ENCODE results near the gene KISS1R. TPM values are rescaled to one million over a fixed set of nuclear protein-coding genes. Genes with fewer than 3 reads are reported as not detected.

Gene KISS1R
- total RNA-seq, 1 donor: 1.3 TPM

- peak in 1 of 3 donors; percentile 44 for DNase-seq (ENCODE audit: low read depth in 2 of 3, low spot score in 2 of 3)
These were observed 47.9 kb downstream of the KISS1R start for GRCh38 chr19:964761-965694.

DNA sequence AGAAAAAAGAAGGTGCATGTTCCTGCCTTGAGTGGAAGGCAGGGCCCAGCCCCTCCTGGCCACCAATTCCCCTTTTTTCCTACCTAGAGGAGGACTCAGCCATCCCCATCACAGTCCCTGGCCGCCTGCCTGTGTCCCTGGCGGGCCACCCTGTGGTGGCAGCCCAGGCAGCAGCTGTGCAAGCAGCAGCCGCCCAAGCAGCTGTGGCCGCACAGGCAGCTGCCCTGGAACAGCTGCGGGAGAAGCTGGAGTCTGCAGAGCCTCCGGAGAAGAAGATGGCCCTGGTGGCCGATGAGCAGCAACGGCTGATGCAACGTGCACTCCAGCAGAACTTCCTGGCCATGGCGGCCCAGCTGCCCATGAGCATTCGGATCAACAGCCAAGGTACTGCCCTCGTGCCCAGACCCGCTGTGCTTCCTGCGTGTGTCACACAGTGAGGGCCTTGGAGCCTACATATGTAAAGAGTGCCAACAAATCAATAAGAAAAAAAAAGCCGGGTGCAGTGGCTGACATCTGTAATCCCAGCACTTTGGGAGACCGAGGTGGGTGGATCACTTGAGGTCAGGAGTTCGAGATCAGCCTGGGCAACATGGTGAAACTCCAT, 49.5 kb downstream of the KISS1R start:
- no peak for DNase-seq (ENCODE audit: low read depth in 2 of 3, low spot score in 2 of 3)

Small RNAs within 50 kb of the gene (small RNA-seq; reads per million reads assigned to genes)
- 9.2 reads per million, percentile 92 among the genes with 10 or more reads in this experiment for gene RNU6-9

Other genes with a start within 250 kb of the KISS1R start
- gene FSTL3, start 240.9 kb upstream of the KISS1R start, total RNA-seq: 7.5 TPM
- 829 TPM for gene PRSS57, start 221.9 kb upstream of the KISS1R start, total RNA-seq
- gene PALM, start 208.4 kb upstream of the KISS1R start, total RNA-seq: 15.6 TPM
- 0.27 TPM for gene MISP, start 166.2 kb upstream of the KISS1R start, total RNA-seq
- 348 TPM for gene PTBP1, start 119.9 kb upstream of the KISS1R start, total RNA-seq
- gene PLPPR3, start 95.4 kb upstream of the KISS1R start, total RNA-seq: 5.9 TPM
- gene AZU1, start 89.5 kb upstream of the KISS1R start, total RNA-seq: 5.4 TPM
- 34.7 TPM for gene PRTN3, start 76.3 kb upstream of the KISS1R start, total RNA-seq
- 11.0 TPM for gene ELANE, start 65.0 kb upstream of the KISS1R start, total RNA-seq
- 9.4 TPM for gene CFD, start 57.7 kb upstream of the KISS1R start, total RNA-seq
- 78.4 TPM for gene MED16, start 24.1 kb upstream of the KISS1R start, total RNA-seq
- not detected for gene RNU6-9, start 23.8 kb upstream of the KISS1R start, total RNA-seq
- gene R3HDM4, start 4.1 kb upstream of the KISS1R start, total RNA-seq: 122 TPM
- gene ARID3A, start 8.7 kb downstream of the KISS1R start, total RNA-seq: 37.2 TPM
- gene WDR18, start 67.0 kb downstream of the KISS1R start, total RNA-seq: 100 TPM
- 0.81 TPM for gene GRIN3B, start 83.1 kb downstream of the KISS1R start, total RNA-seq
- 148 TPM for gene TMEM259, start 103.8 kb downstream of the KISS1R start, total RNA-seq
- not detected for gene RNU6-2, start 104.2 kb downstream of the KISS1R start, total RNA-seq
- 236 TPM for gene CNN2, start 109.3 kb downstream of the KISS1R start, total RNA-seq
- gene ABCA7, start 122.8 kb downstream of the KISS1R start, total RNA-seq: 42.5 TPM
- 217 TPM for gene ARHGAP45, start 149.8 kb downstream of the KISS1R start, total RNA-seq
- 107 TPM for gene POLR2E, start 178.0 kb downstream of the KISS1R start, total RNA-seq
- gene GPX4, start 186.7 kb downstream of the KISS1R start, total RNA-seq: 316 TPM

Measured in hematopoietic multipotent progenitor cell (in vitro differentiated cells).